Mesothelial cell of epicardium (in vitro differentiated cells): ENCODE measurements around the gene ATG5. TPM values are rescaled to one million over a fixed set of nuclear protein-coding genes. Genes with fewer than 3 reads are reported as not detected.

Experiments used
- DNase-seq, 2 experiments: peaks; one replicate each; pipeline ENCODE4 v3.0.0; 2021; ENCODE audit warnings: low spot score in 2 of 2; ENCODE audit not compliant: unreplicated experiment in 2 of 2
- H3K27ac Mint-ChIP-seq: 2 replicates; pipeline ENCODE4 v1.8.0; 2021; ENCODE audit warnings: mixed read lengths
- H3K27me3 Mint-ChIP-seq: 2 replicates; pipeline ENCODE4 v1.8.0; 2021; ENCODE audit warnings: low read depth, mixed read lengths
- H3K36me3 Mint-ChIP-seq: 2 replicates; pipeline ENCODE4 v1.8.0; 2021; ENCODE audit warnings: mixed read lengths
- H3K4me1 Mint-ChIP-seq: 2 replicates; pipeline ENCODE4 v1.8.0; 2021; ENCODE audit warnings: mixed read lengths
- H3K4me3 Mint-ChIP-seq: 2 replicates; pipeline ENCODE4 v1.8.0; 2021; ENCODE audit warnings: mild to moderate bottlenecking, moderate library complexity, mixed read lengths
- H3K9me3 Mint-ChIP-seq: 2 replicates; pipeline ENCODE4 v1.8.0; 2021; ENCODE audit warnings: mixed read lengths
- CTCF ChIP-seq: fragments of 200-600 bp; sonication (generic); IDR thresholded peaks from one replicate; pipeline ENCODE4 v1.5.0; 2021; ENCODE audit warnings: antibody characterized with exemption; ENCODE audit not compliant: unreplicated experiment
- total RNA-seq: library from RNA; stranded (reverse); gene quantifications from 3 replicates; pipeline ENCODE4 v1.2.1, GENCODE V29; 2021

The ATG5 gene
- total RNA-seq, 1 donor from 2014 or later: 33.0 TPM

GRCh38 chr6:106182455-106182854 lies 143.1 kb downstream of the ATG5 start:
- TF ChIP-seq CTCF: no peak
- Mint-ChIP-seq H3K27me3 (no peaks in the 10 kb centered on the region), H3K9me3 (no peaks in the 10 kb centered on the region), H3K4me3 (no peak overlapping the region), H3K36me3 (peaks cover 13% of the 10 kb centered on the region), H3K4me1 (no peaks in the 10 kb centered on the region), H3K27ac (no peak overlapping the region)
- no peak for DNase-seq

- Mint-ChIP-seq H3K36me3 (peaks cover 13% of the 10 kb centered on the region), H3K27me3 (peaks cover 2% of the 10 kb centered on the region)
- DNase-seq: no peak
Measured at GRCh38 chr6:106181664-106182418, 143.7 kb downstream of the ATG5 start.

GRCh38 chr6:106180208-106180607 lies 145.4 kb downstream of the ATG5 start:
- Mint-ChIP-seq H3K9me3 (no peaks in the 10 kb centered on the region), H3K27ac (no peak overlapping the region), H3K36me3 (no peaks in the 10 kb centered on the region), H3K4me3 (no peak overlapping the region), H3K27me3 (peaks cover 4% of the 10 kb centered on the region), H3K4me1 (no peaks in the 10 kb centered on the region)
- no peak for DNase-seq
- TF ChIP-seq CTCF: no peak

More at GRCh38 chr6:106181664-106182418, 143.7 kb downstream of the ATG5 start:
- H3K9me3 Mint-ChIP-seq: no peaks in the 10 kb centered on the region
- H3K27ac Mint-ChIP-seq: no peak overlapping the region
- no peaks in the 10 kb centered on the region for H3K4me1 Mint-ChIP-seq
- TF ChIP-seq CTCF: no peak
- H3K4me3 Mint-ChIP-seq: no peak overlapping the region

- Mint-ChIP-seq H3K9me3 (no peaks in the 10 kb centered on the region), H3K36me3 (no peaks in the 10 kb centered on the region), H3K27me3 (peaks cover 4% of the 10 kb centered on the region), H3K4me3 (no peak overlapping the region), H3K4me1 (no peaks in the 10 kb centered on the region), H3K27ac (no peak overlapping the region)
- DNase-seq: no peak
- TF ChIP-seq CTCF: no peak
Measured at GRCh38 chr6:106178900-106179299, 146.7 kb downstream of the ATG5 start.

GRCh38 chr6:106177786-106178185 lies 147.8 kb downstream of the ATG5 start:
- H3K9me3 Mint-ChIP-seq: no peaks in the 10 kb centered on the region
- H3K36me3 Mint-ChIP-seq: no peaks in the 10 kb centered on the region
- H3K27me3 Mint-ChIP-seq: peaks cover 4% of the 10 kb centered on the region
- DNase-seq: no peak
- H3K4me1 Mint-ChIP-seq: no peaks in the 10 kb centered on the region
- H3K4me3 Mint-ChIP-seq: no peak overlapping the region
- H3K27ac Mint-ChIP-seq: no peak overlapping the region
- no peak for TF ChIP-seq CTCF
